Activated CD4-positive, alpha-beta T cell treated with anti-CD3 and anti-CD28 coated beads for 36 hours (primary cell): ENCODE measurements around the gene CXCL10. TPM values are rescaled to one million over a fixed set of nuclear protein-coding genes. Genes with fewer than 3 reads are reported as not detected.
"Not testable (repeated sequence)": the region's sequence is repeated elsewhere in the genome, so short reads cannot be mapped to it uniquely, and the experiment has no call there.

Experiments
- ATAC-seq: fragments of 200-7000 bp; cut with Tn5 transposase; one replicate; pipeline ENCODE4 v1.10.0; 2021; ENCODE audit warnings: mild to moderate bottlenecking, moderate library complexity
- CTCF ChIA-PET: fragments of 350-600 bp; sonication (Branson Sonifier 250); formaldehyde crosslinking; loops from one replicate; lab custom pipeline; 2021; ENCODE audit warnings: antibody characterized with exemption; lab: Charles Lee
- POLR2A ChIA-PET: fragments of 350-600 bp; sonication (Branson Sonifier 250); formaldehyde crosslinking; loops from one replicate; lab custom pipeline; 2021; ENCODE audit warnings: antibody characterized with exemption, inconsistent platforms; lab: Charles Lee
- DNase-seq: peaks from one replicate; pipeline ENCODE4 v3.0.0-alpha.2; 2020
- H3K27ac Mint-ChIP-seq: one replicate; pipeline ENCODE4 v1.8.0; 2021; ENCODE audit warnings: mixed read lengths
- H3K27me3 Mint-ChIP-seq: one replicate; pipeline ENCODE4 v1.8.0; 2021; ENCODE audit warnings: mixed read lengths
- H3K36me3 Mint-ChIP-seq: one replicate; pipeline ENCODE4 v1.8.0; 2021; ENCODE audit warnings: low read depth, mixed read lengths
- H3K4me1 Mint-ChIP-seq: one replicate; pipeline ENCODE4 v1.8.0; 2021; ENCODE audit warnings: mixed read lengths
- H3K4me3 Mint-ChIP-seq: one replicate; pipeline ENCODE4 v1.8.0; 2021; ENCODE audit warnings: mild to moderate bottlenecking, moderate library complexity, mixed read lengths
- H3K9me3 Mint-ChIP-seq: one replicate; pipeline ENCODE4 v1.8.0; 2021; ENCODE audit warnings: low read depth, mixed read lengths
- intact Hi-C, 2 experiments: fragments of 100-400 bp; cut with DNase I in 1 of 2; cut with micrococcal nuclease in 1 of 2; formaldehyde crosslinking; loops; one replicate each; pipeline versions ENCODE4 v1.14.2 to v1.15.1; 2022 to 2024; cut with DNase I, micrococcal nuclease
- total RNA-seq, 2 experiments: library from RNA; stranded (reverse); gene quantifications; one replicate each; pipeline ENCODE4 v1.2.3, GENCODE V29; 2021

CXCL10 gene
- total RNA-seq, 2 experiments from 2014 or later, result 1.0 to 1.1 TPM

- Mint-ChIP-seq H3K4me1 (peaks cover 8% of the 10 kb centered on the region), H3K27ac (no peak overlapping the region), H3K4me3 (no peak overlapping the region), H3K27me3 (peaks cover 10% of the 10 kb centered on the region), H3K9me3 (no peaks in the 10 kb centered on the region), H3K36me3 (no peaks in the 10 kb centered on the region)
- DNase-seq (no peak), ATAC-seq (no peak)
- POLR2A ChIA-PET, result no interaction called here
- CTCF ChIA-PET, result no interaction called here
- intact Hi-C loops, result no loop called here
Observed at GRCh38 chr4:76011018-76011670, 12.2 kb downstream of the CXCL10 start.

GRCh38 chr4:76010576-76010975 is 12.7 kb downstream of the CXCL10 start:
- Mint-ChIP-seq H3K9me3 (no peaks in the 10 kb centered on the region), H3K27ac (no peak overlapping the region), H3K4me1 (peaks cover 6% of the 10 kb centered on the region), H3K4me3 (no peak overlapping the region), H3K36me3 (no peaks in the 10 kb centered on the region), H3K27me3 (peaks cover 12% of the 10 kb centered on the region)
- intact Hi-C loops, result no loop called here
- DNase-seq (no peak), ATAC-seq (no peak)
- ChIA-PET CTCF (no interaction called here), POLR2A (no interaction called here)

GRCh38 chr4:76009311-76009710 is 14.0 kb downstream of the CXCL10 start:
- ATAC-seq, result no peak
- CTCF ChIA-PET, result interaction anchor here (0.6 to 0.9 kb wide), 3 partner anchors 10 to 73 kb away, joined by 3 to 4 read pairs (median 4); no protein-coding TSS in a partner anchor
- Mint-ChIP-seq H3K4me1 (peaks cover 6% of the 10 kb centered on the region), H3K27ac (no peak overlapping the region), H3K27me3 (peaks cover 12% of the 10 kb centered on the region), H3K9me3 (no peaks in the 10 kb centered on the region), H3K4me3 (no peak overlapping the region), H3K36me3 (no peaks in the 10 kb centered on the region)
- intact Hi-C loops, result no loop called here
- no peak for DNase-seq
- POLR2A ChIA-PET, result no interaction called here

- no peak within 1 kb of the TSS for H3K4me3 Mint-ChIP-seq
- H3K27ac Mint-ChIP-seq, result no peak within 1 kb of the TSS
- ChIA-PET CTCF (interaction anchor here (0.5 to 1.5 kb wide), 2 partner anchors 11 to 159 kb away, joined by 3 to 6 read pairs; no protein-coding TSS in a partner anchor), POLR2A (no interaction called here)
- no peaks in the 10 kb centered on the region for H3K9me3 Mint-ChIP-seq
- peaks cover 20% of the 10 kb centered on the region for H3K27me3 Mint-ChIP-seq
- ATAC-seq (no peak), DNase-seq (no peak)
- intact Hi-C loops, result no loop called here
- no peaks in the 10 kb centered on the region for H3K36me3 Mint-ChIP-seq
- peaks cover 5% of the 10 kb centered on the region for H3K4me1 Mint-ChIP-seq
Observed at GRCh38 chr4:76007089-76007862, 16.0 kb downstream of the CXCL10 start, which contains the start of gene CXCL9. Gene CXCL9, minus strand, starts transcription at chr4:76007509. Its CDS starts 60 bp downstream, at chr4:76007449.

- no peaks in the 10 kb centered on the region for H3K36me3 Mint-ChIP-seq
- no peak overlapping the region for H3K27ac Mint-ChIP-seq
- H3K4me3 Mint-ChIP-seq, result no peak overlapping the region
- peaks cover 20% of the 10 kb centered on the region for H3K27me3 Mint-ChIP-seq
- CTCF ChIA-PET, result no interaction called here
- H3K4me1 Mint-ChIP-seq, result no peaks in the 10 kb centered on the region
- no peaks in the 10 kb centered on the region for H3K9me3 Mint-ChIP-seq
- ATAC-seq (no peak), DNase-seq (no peak)
- POLR2A ChIA-PET, result no interaction called here
- intact Hi-C loops, result no loop called here
Observed at GRCh38 chr4:76003620-76004019, 19.7 kb downstream of the CXCL10 start.

DNA sequence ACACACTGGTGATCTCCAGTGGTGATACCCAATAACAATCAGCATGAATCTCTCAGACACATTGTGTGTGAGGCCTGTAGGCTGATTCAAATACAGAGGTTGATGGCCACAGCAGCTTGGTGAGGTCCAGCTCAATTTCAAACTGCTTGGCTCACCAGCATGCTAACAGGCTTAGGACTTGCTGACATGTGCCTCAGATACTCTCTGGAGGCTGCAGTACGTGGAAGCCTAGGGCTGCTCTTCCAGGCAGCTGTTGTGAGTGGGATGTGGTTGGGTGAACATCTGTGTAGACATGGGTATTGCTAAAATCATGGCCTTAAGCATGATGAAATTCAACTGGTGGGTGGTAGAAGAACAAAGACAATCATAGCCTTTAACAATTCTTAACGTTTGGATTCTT is 20.3 kb downstream of the CXCL10 start:
- H3K9me3 Mint-ChIP-seq, result no peaks in the 10 kb centered on the region
- intact Hi-C loops, result no loop called here
- ATAC-seq (no peak), DNase-seq (no peak)
- CTCF ChIA-PET, result no interaction called here
- H3K4me3 Mint-ChIP-seq, result no peak overlapping the region
- no peaks in the 10 kb centered on the region for H3K4me1 Mint-ChIP-seq
- no peak overlapping the region for H3K27ac Mint-ChIP-seq
- peaks cover 18% of the 10 kb centered on the region for H3K27me3 Mint-ChIP-seq
- no peaks in the 10 kb centered on the region for H3K36me3 Mint-ChIP-seq
- POLR2A ChIA-PET, result no interaction called here

- peak overlapping the region; percentile 0 for H3K27ac Mint-ChIP-seq
- CTCF ChIA-PET, result no interaction called here
- intact Hi-C loops, result no loop called here
- H3K4me1 Mint-ChIP-seq, result no peaks in the 10 kb centered on the region
- no peak overlapping the region for H3K4me3 Mint-ChIP-seq
- no peaks in the 10 kb centered on the region for H3K9me3 Mint-ChIP-seq
- no peaks in the 10 kb centered on the region for H3K36me3 Mint-ChIP-seq
- POLR2A ChIA-PET, result no interaction called here
- DNase-seq, result no peak
- ATAC-seq, result no peak
- peaks cover 17% of the 10 kb centered on the region for H3K27me3 Mint-ChIP-seq
Observed at GRCh38 chr4:76002176-76002575, 21.1 kb downstream of the CXCL10 start.

DNA sequence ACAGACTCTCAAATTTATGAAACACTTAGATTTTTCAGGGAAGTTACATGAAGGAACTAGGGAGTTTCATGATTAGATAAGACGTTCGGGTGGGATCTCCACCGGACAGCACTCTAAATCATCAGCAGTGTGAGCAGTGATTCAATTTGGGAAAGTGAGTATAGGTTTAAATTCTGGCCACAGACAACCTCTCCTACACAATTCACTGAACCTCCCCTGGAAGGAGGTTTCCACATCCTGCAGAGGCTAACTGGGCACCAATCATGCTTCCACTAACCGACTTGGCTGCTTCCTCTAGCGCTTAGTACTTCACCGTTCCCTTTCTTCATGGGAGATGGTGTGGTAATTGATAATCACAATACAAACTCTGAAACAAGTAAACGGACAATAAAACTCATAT is 21.6 kb downstream of the CXCL10 start:
- no peaks in the 10 kb centered on the region for H3K36me3 Mint-ChIP-seq
- ChIA-PET POLR2A (no interaction called here), CTCF (no interaction called here)
- DNase-seq, result no peak
- no peak overlapping the region for H3K4me3 Mint-ChIP-seq
- H3K9me3 Mint-ChIP-seq, result no peaks in the 10 kb centered on the region
- H3K27ac Mint-ChIP-seq, result no peak overlapping the region
- intact Hi-C loops, result no loop called here
- H3K27me3 Mint-ChIP-seq, result peaks cover 15% of the 10 kb centered on the region
- H3K4me1 Mint-ChIP-seq, result no peaks in the 10 kb centered on the region
- ATAC-seq, result no peak

GRCh38 chr4:76000279-76000678 is 23.0 kb downstream of the CXCL10 start:
- intact Hi-C loops, result no loop called here
- Mint-ChIP-seq H3K36me3 (no peaks in the 10 kb centered on the region), H3K27ac (no peak overlapping the region), H3K4me3 (no peak overlapping the region), H3K4me1 (no peaks in the 10 kb centered on the region), H3K9me3 (no peaks in the 10 kb centered on the region), H3K27me3 (peaks cover 12% of the 10 kb centered on the region)
- ATAC-seq (no peak), DNase-seq (no peak)
- ChIA-PET CTCF (interaction anchor here (0.8 to 1.7 kb wide), 6 partner anchors 58 to 385 kb away, joined by 3 to 5 read pairs (median 4); no protein-coding TSS in a partner anchor), POLR2A (no interaction called here)

DNA sequence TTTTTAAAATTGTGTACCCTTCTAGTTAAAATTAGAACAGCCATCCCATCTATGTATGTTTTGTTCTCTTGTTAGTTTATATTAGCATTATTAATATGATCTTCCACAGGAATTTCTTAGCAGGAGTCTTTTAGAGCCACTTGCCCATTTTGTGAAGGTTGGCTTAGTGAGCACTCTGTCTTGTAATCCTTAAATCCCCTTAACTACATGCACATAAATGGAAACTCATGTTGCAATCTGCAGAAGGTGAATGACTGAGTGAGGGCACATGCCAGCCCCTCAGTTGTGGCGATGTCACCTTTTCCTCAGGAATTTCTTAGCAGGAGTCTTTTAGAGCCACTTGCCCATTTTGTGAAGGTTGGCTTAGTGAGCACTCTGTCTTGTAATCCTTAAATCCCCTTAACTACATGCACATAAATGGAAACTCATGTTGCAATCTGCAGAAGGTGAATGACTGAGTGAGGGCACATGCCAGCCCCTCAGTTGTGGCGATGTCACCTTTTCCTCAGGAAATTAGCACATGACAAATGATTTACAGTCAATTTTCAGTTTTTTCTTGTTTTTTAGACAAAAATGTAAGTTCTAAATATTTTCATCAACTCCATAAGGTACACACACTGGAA is 24.7 kb downstream of the CXCL10 start:
- H3K27me3 Mint-ChIP-seq, H3K27ac Mint-ChIP-seq, intact Hi-C loops, H3K36me3 Mint-ChIP-seq, ATAC-seq, DNase-seq, H3K4me3 Mint-ChIP-seq, H3K4me1 Mint-ChIP-seq, H3K9me3 Mint-ChIP-seq: not testable (repeated sequence)
- ChIA-PET POLR2A (interaction anchor here (0.5 kb wide), 1 partner anchor 399 kb away, joined by 12 read pairs; no protein-coding TSS in a partner anchor), CTCF (interaction anchor here (1.0 to 1.7 kb wide), 4 partner anchors 60 to 75 kb away, joined by 3 to 5 read pairs (median 4); partner anchors contain the start of gene ART3)

- ATAC-seq, result no peak
- H3K36me3 Mint-ChIP-seq, result no peaks in the 10 kb centered on the region
- no peak overlapping the region for H3K27ac Mint-ChIP-seq
- intact Hi-C loops, result no loop called here
- no peaks in the 10 kb centered on the region for H3K4me1 Mint-ChIP-seq
- no peak for DNase-seq
- peaks cover 3% of the 10 kb centered on the region for H3K27me3 Mint-ChIP-seq
- ChIA-PET POLR2A (interaction anchor here (0.5 kb wide), 1 partner anchor 398 kb away, joined by 12 read pairs; no protein-coding TSS in a partner anchor), CTCF (interaction anchor here (0.7 to 3.8 kb wide), 6 partner anchors 56 to 177 kb away, joined by 3 to 55 read pairs (median 20); no protein-coding TSS in a partner anchor)
- H3K4me3 Mint-ChIP-seq, result no peak overlapping the region
- no peaks in the 10 kb centered on the region for H3K9me3 Mint-ChIP-seq
Observed at GRCh38 chr4:75997946-75998345, 25.4 kb downstream of the CXCL10 start.
